A549 (cell line): ENCODE data around the gene SH3RF3. TPM values are rescaled to one million over a fixed set of nuclear protein-coding genes. Genes with fewer than 3 reads are reported as not detected.

Source experiments
- ATAC-seq, 2 experiments: fragments of 200-7000 bp in 1 of 2; fragments of >200 bp in 1 of 2; cut with Nextera tagmentation in 1 of 2; cut with Tn5 transposase in 1 of 2; 3 replicates each; pipeline versions ENCODE4 v1.8.0 to v1.9.1; 2018 to 2020; ENCODE audit warnings: mild to moderate bottlenecking in 1 of 2, moderate library complexity in 1 of 2
- CTCF ChIA-PET: fragments of 300-600 bp; sonication (Branson Sonifier 250); formaldehyde crosslinking; extraction: SDS; loops from one replicate; lab custom pipeline; 2021; ENCODE audit warnings: antibody characterized with exemption, inconsistent platforms; lab: Yijun Ruan, JAX
- POLR2A ChIA-PET: fragments of 350-600 bp; formaldehyde crosslinking; extraction: SDS; loops from one replicate; lab custom pipeline; 2021; ENCODE audit warnings: antibody characterized with exemption, inconsistent platforms; lab: Yijun Ruan, JAX
- DNase-seq, 2 experiments: peaks; one replicate each; pipeline versions ENCODE4 v3.0.0 to v3.0.0-alpha.2; 2011 to 2016; ENCODE audit warnings: low read depth in 1 of 2, low spot score in 1 of 2
- FAIRE-seq: peaks from 2 replicates; lab custom pipeline; 2011; peaks lifted over from hg19 to GRCh38; lab: Jason Lieb, UNC
- H3K27ac ChIP-seq, 2 experiments: fragments of >200 bp; sonication (Bioruptor Twin); formaldehyde crosslinking; 3 replicates each; pipeline ENCODE4 v1.5.1; 2016 to 2017
- H3K4me1 ChIP-seq: fragments of >200 bp; sonication (Bioruptor Twin); formaldehyde crosslinking; 3 replicates; pipeline ENCODE4 v1.6.1; 2016
- H3K4me2 ChIP-seq: fragments of >200 bp; sonication (Bioruptor Twin); formaldehyde crosslinking; 3 replicates; pipeline ENCODE4 v1.6.1; 2016
- H3K4me3 ChIP-seq: fragments of >200 bp; sonication (Bioruptor Twin); formaldehyde crosslinking; 3 replicates; pipeline ENCODE4 v1.5.1; 2016
- H3K9me3 ChIP-seq: fragments of >200 bp; sonication (Bioruptor Twin); formaldehyde crosslinking; 3 replicates; pipeline ENCODE4 v1.6.1; 2016
- BCL3 ChIP-seq: fragments of >200 bp; sonication (Bioruptor Twin); formaldehyde crosslinking; IDR thresholded peaks from 3 replicates; pipeline ENCODE4 v1.6.1; 2016
- CBX2 ChIP-seq: fragments of 200-600 bp; sonication (generic); IDR thresholded peaks from 2 replicates; pipeline ENCODE4 v1.6.1; 2016; ENCODE audit warnings: low read depth, mild to moderate bottlenecking, borderline replicate concordance
- CEBPB ChIP-seq, 2 experiments: fragments of >200 bp in 1 of 2; sonication (Bioruptor Twin) in 1 of 2; formaldehyde crosslinking in 1 of 2; IDR thresholded peaks; 2 replicates each; pipeline ENCODE4 v1.6.1; 2012 to 2016
- CHD2 ChIP-seq: fragments of 150-350 bp; IDR thresholded peaks from 2 replicates; pipeline ENCODE4 v1.6.1; 2014; ENCODE audit warnings: low read length; ENCODE audit not compliant: partially characterized antibody
- ELK1 ChIP-seq: fragments of 150-350 bp; IDR thresholded peaks from 2 replicates; pipeline ENCODE4 v1.6.1; 2014; ENCODE audit warnings: low read depth, mild to moderate bottlenecking, low read length
- EP300 ChIP-seq, 2 experiments: fragments of >200 bp; sonication (Bioruptor Twin); formaldehyde crosslinking; IDR thresholded peaks; 2 replicates in 1 of 2; 3 replicates in 1 of 2; pipeline ENCODE4 v1.6.1; 2016 to 2017
- FOXS1 ChIP-seq: fragments of 250-450 bp; sonication (Bioruptor Pico); IDR thresholded peaks from 2 replicates; pipeline ENCODE4 v1.5.0; 2020; ENCODE audit warnings: mild to moderate bottlenecking, moderate library complexity
- GATA3 ChIP-seq: IDR thresholded peaks from 2 replicates; pipeline ENCODE4 v1.6.1; 2012; ENCODE audit warnings: borderline replicate concordance
- HOXB13 ChIP-seq: fragments of 250-450 bp; sonication (Bioruptor Pico); IDR thresholded peaks from 2 replicates; pipeline ENCODE4 v1.5.0; 2020; ENCODE audit warnings: low read depth, mild to moderate bottlenecking, moderate library complexity
- KDM5A ChIP-seq: fragments of 200-600 bp; sonication (generic); IDR thresholded peaks from 2 replicates; pipeline ENCODE4 v1.6.1; 2016; ENCODE audit warnings: antibody characterized with exemption, mild to moderate bottlenecking
- MAFK ChIP-seq: fragments of 450-650 bp; IDR thresholded peaks from 2 replicates; pipeline ENCODE4 v1.6.1; 2014; ENCODE audit not compliant: partially characterized antibody
- MYC ChIP-seq: IDR thresholded peaks from 2 replicates; pipeline ENCODE4 v1.6.1; 2012; ENCODE audit warnings: mild to moderate bottlenecking, inconsistent platforms, low read length, improper control_type of control experiment, borderline replicate concordance
- PBX3 ChIP-seq: IDR thresholded peaks from 2 replicates; pipeline ENCODE4 v1.6.1; 2012
- RAD21 ChIP-seq, 2 experiments: fragments of >200 bp in 1 of 2; sonication (Bioruptor Twin) in 1 of 2; formaldehyde crosslinking in 1 of 2; IDR thresholded peaks in 1 of 2; conservative IDR thresholded peaks in 1 of 2; 2 replicates in 1 of 2; 3 replicates in 1 of 2; pipeline ENCODE4 v1.6.1; 2012 to 2018; ENCODE audit warnings: inconsistent platforms in 1 of 2
- RFX5 ChIP-seq: fragments of 450-650 bp; IDR thresholded peaks from 2 replicates; pipeline ENCODE4 v1.7.1; 2014; ENCODE audit warnings: antibody characterized with exemption, mild to moderate bottlenecking, moderate library complexity
- TFCP2L1 ChIP-seq: fragments of 250-450 bp; sonication (Bioruptor Pico); IDR thresholded peaks from 2 replicates; pipeline ENCODE4 v1.5.0; 2021; ENCODE audit warnings: mild to moderate bottlenecking
- ZFP36 ChIP-seq: fragments of 450-650 bp; IDR thresholded peaks from 2 replicates; pipeline ENCODE4 v1.6.1; 2014; ENCODE audit warnings: borderline replicate concordance; ENCODE audit not compliant: partially characterized antibody
- ZSCAN20 ChIP-seq: fragments of 250-450 bp; sonication (Bioruptor Pico); IDR thresholded peaks from 2 replicates; pipeline ENCODE4 v1.8.0; 2022; ENCODE audit warnings: mild to moderate bottlenecking, moderate library complexity
- WGBS: methylation state at CpG from one replicate; pipeline ENCODE4 v1.1.6; 2017; ENCODE audit errors: missing lambda C conversion rate; 5-methylcytosine and 5-hydroxymethylcytosine counted together
- polyA plus RNA-seq, 4 experiments: library from polyadenylated mRNA; depleted of rRNA in 3 of 4; stranded (reverse); fragments of >200 nt; fragmentation: RNase III in 1 of 4; extraction: RNeasy Plus Mini Kit Qiagen cat#74134 plus additional on column Dnase treatment in 1 of 4; gene quantifications; 2 replicates in 3 of 4; 3 replicates in 1 of 4; pipeline ENCODE4 v1.2.3, GENCODE V29; 2011 to 2017
- TF ChIP-seq, protein P1 (sequence below): fragments of >200 bp; sonication (Bioruptor Twin); formaldehyde crosslinking; IDR thresholded peaks from 3 replicates; pipeline ENCODE4 v1.5.1; 2016
- TF ChIP-seq, protein P2 (sequence below): fragments of 200-600 bp; sonication (generic); IDR thresholded peaks from 2 replicates; pipeline ENCODE4 v1.6.1; 2016; ENCODE audit warnings: antibody characterized with exemption, mild to moderate bottlenecking, moderate library complexity

The SH3RF3 gene
- polyA plus RNA-seq, 2 of the 4 experiments (the other 2 are of a cell fraction): 0.04 to 0.21 TPM

DNA sequence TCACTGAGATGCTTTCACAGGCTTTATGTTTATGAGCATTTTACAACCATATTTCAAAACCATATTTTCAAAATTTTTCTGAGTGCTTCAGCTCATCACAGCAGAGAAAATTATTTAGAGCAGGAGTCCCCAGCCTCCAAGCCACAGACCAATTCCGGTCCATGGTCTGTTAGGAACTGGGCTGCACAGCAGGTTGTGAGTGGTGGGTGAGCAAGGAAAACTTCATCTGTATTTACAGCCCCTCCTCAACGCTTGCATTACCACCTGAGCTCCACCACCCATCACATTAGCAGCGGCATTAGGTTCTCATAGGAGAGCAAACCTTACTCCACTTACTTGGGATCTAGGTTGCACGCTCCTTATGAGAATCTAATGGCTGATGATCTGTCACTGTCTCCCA, 319.2 kb downstream of the SH3RF3 start (continued):
- TF ChIP-seq PBX3 (no peak), TFCP2L1 (no peak), FOXS1 (no peak), MYC (no peak), HOXB13 (no peak), ZSCAN20 (no peak), CHD2 (no peak), KDM5A (no peak), BCL3 (no peak)

GRCh38 chr2:109448946-109449788, 320.2 kb downstream of the SH3RF3 start:
- H3K9me3 ChIP-seq: peaks cover 17% of the 10 kb centered on the region
- POLR2A ChIA-PET: no interaction called here
- CTCF ChIA-PET: interaction anchor here (1.1 to 1.4 kb wide), 2 partner anchors 61 to 321 kb away, joined by 4 to 5 read pairs; no protein-coding TSS in a partner anchor
- no peaks in the 10 kb centered on the region for H3K4me1 ChIP-seq
- no peak overlapping the region for H3K4me3 ChIP-seq
- TF ChIP-seq MAFK: no peak
- TF ChIP-seq RAD21 (conservative IDR thresholded peaks at IDR 0.05 in 1 of 2, IDR thresholded peaks at IDR 0.05 in 1 of 2): peak in 1 of 2 experiments; percentile 33; a peak in 2 of 5 replicates
- no peak for TF ChIP-seq EP300 (IDR thresholded peaks at IDR 0.05)
- ATAC-seq: no peak; a peak in 1 of 6 replicates
- 58% methylated on average over 15 of the region's 20 CpGs for WGBS
- H3K4me2 ChIP-seq: no peak overlapping the region
- no peak overlapping the region for H3K27ac ChIP-seq
- DNase-seq: peak in 1 of 2 experiments; percentile 6
- FAIRE-seq: no peak

DNA sequence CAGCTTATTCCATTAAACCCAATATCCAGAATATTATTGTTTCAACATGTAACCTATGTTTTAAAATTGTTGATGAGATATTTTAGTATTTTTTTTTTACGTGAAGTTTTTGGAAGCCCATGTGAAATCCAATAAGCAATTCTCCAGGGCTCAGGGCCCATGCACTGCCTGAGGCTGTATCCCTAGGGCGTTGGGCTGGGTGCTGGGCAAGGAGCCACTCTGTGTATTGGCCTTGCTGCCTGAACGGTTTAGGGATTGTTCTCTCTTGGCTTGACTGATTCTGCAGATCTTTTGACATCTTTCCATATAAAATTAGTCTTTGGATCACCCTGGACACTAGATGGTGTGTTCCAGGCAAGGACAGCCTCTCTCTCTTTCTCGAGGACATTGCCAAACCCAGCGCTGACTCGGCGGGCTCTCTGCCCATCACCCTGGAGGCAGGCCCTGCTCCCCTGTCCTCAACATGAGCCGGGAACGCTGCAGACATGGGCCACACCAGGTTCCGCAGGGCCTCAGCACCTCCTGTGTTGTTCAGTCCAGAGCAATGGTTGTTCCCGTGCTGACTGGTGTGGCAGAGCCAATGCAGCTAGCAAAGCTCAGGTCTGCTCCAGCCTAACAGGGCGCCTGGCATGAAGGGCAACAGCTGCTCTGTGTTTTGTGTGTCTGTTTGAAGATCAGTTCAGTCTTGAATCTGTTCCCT, 321.7 kb downstream of the SH3RF3 start:
- ChIA-PET CTCF (interaction anchor here (0.7 to 1.2 kb wide), 2 partner anchors 59 to 312 kb away, joined by 3 read pairs; no protein-coding TSS in a partner anchor), POLR2A (no interaction called here)
- Histone ChIP-seq H3K27ac (no peak overlapping the region), H3K4me2 (no peak overlapping the region), H3K9me3 (peaks cover 3% of the 10 kb centered on the region; the same call in 1 of the 3 replicates), H3K4me3 (no peak overlapping the region), H3K4me1 (no peaks in the 10 kb centered on the region)
- ATAC-seq: no peak
- 72% methylated on average over 8 of the region's 12 CpGs for WGBS
- no peak for FAIRE-seq
- no peak for TF ChIP-seq GATA3
- no peak for TF ChIP-seq MAFK
- TF ChIP-seq CEBPB (IDR thresholded peaks at IDR 0.05): no peak
- DNase-seq: no peak

GRCh38 chr2:109451671-109452070, 322.7 kb downstream of the SH3RF3 start:
- WGBS: 70% methylated on average over 2 of the region's 6 CpGs
- CTCF ChIA-PET: interaction anchor here (0.6 to 1.2 kb wide), 3 partner anchors 43 to 323 kb away, joined by 3 to 5 read pairs (median 3); no protein-coding TSS in a partner anchor
- Histone ChIP-seq H3K9me3 (no peaks in the 10 kb centered on the region), H3K4me3 (no peak overlapping the region), H3K4me1 (no peaks in the 10 kb centered on the region), H3K27ac (no peak overlapping the region), H3K4me2 (no peak overlapping the region)
- no peak for FAIRE-seq
- no peak for DNase-seq
- POLR2A ChIA-PET: no interaction called here
- ATAC-seq: no peak
- no peak for TF ChIP-seq ELK1
- TF ChIP-seq MYC: no peak
- no peak for TF ChIP-seq CBX2
- TF ChIP-seq ZFP36: no peak
- no peak for TF ChIP-seq RFX5
- no peak for TF ChIP-seq KDM5A
- no peak for TF ChIP-seq CHD2
- TF ChIP-seq, protein P1, sequence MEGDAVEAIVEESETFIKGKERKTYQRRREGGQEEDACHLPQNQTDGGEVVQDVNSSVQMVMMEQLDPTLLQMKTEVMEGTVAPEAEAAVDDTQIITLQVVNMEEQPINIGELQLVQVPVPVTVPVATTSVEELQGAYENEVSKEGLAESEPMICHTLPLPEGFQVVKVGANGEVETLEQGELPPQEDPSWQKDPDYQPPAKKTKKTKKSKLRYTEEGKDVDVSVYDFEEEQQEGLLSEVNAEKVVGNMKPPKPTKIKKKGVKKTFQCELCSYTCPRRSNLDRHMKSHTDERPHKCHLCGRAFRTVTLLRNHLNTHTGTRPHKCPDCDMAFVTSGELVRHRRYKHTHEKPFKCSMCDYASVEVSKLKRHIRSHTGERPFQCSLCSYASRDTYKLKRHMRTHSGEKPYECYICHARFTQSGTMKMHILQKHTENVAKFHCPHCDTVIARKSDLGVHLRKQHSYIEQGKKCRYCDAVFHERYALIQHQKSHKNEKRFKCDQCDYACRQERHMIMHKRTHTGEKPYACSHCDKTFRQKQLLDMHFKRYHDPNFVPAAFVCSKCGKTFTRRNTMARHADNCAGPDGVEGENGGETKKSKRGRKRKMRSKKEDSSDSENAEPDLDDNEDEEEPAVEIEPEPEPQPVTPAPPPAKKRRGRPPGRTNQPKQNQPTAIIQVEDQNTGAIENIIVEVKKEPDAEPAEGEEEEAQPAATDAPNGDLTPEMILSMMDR: no peak
- TF ChIP-seq, protein P2, sequence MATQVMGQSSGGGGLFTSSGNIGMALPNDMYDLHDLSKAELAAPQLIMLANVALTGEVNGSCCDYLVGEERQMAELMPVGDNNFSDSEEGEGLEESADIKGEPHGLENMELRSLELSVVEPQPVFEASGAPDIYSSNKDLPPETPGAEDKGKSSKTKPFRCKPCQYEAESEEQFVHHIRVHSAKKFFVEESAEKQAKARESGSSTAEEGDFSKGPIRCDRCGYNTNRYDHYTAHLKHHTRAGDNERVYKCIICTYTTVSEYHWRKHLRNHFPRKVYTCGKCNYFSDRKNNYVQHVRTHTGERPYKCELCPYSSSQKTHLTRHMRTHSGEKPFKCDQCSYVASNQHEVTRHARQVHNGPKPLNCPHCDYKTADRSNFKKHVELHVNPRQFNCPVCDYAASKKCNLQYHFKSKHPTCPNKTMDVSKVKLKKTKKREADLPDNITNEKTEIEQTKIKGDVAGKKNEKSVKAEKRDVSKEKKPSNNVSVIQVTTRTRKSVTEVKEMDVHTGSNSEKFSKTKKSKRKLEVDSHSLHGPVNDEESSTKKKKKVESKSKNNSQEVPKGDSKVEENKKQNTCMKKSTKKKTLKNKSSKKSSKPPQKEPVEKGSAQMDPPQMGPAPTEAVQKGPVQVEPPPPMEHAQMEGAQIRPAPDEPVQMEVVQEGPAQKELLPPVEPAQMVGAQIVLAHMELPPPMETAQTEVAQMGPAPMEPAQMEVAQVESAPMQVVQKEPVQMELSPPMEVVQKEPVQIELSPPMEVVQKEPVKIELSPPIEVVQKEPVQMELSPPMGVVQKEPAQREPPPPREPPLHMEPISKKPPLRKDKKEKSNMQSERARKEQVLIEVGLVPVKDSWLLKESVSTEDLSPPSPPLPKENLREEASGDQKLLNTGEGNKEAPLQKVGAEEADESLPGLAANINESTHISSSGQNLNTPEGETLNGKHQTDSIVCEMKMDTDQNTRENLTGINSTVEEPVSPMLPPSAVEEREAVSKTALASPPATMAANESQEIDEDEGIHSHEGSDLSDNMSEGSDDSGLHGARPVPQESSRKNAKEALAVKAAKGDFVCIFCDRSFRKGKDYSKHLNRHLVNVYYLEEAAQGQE: no peak
